NCI-H2196 (cell line): Measurements from ENCODE around the gene TNFRSF12A.
"Not testable (repeated sequence)": the region's sequence is repeated elsewhere in the genome, so short reads cannot be mapped to it uniquely, and the experiment has no call there.

ENCODE experiments used
- DNase-seq: peaks from one replicate; lab custom pipeline; 2025; ENCODE audit not compliant: unreplicated experiment; lab: John Stamatoyannopoulos, UW

TNFRSF12A gene

GRCh38 chr16:3060339-3061127 is 40.4 kb downstream of the TNFRSF12A start:
- no peak for DNase-seq

- no peak for DNase-seq
Observed at GRCh38 chr16:3062553-3062952, 42.4 kb downstream of the TNFRSF12A start.

- no peak for DNase-seq
Observed at GRCh38 chr16:3063625-3064386, 43.6 kb downstream of the TNFRSF12A start.

DNA sequence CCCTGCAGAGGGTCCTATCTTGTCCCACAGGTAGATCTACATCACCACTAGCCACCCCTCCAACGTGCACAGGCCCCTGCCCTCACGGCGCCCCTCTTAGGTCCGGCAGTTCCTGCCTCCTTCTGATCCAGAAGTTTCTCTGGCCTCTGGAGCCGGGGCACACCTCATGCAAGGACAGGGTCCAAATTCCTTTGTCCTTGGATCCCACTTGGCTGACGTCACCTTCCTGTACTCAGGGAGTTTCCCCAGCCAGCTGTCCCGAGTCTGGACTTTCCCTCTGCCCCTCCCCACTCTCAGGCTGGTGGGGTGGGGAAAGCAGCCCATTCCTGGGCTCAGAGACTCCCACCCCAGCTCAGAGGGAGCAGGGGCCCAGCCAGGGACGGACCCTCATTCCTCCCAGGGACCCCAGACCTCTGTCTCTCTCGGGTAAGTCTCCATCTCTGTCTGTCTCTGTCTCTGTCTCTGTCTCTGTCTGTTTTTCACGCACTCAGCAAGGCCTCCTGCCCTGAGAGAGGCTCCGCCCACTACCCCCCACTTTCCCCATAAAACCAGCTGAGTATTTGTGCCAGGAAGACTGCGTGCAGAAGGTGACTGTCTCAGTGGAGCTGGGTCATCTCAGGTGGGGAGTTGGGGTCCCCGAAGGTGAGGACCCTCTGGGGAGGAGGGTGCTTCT is 45.0 kb downstream of the TNFRSF12A start, which contains the start of gene IL32:
Gene IL32, plus strand, starts transcription at position 572 of the 673 bp plus-strand sequence. CDS start 172 bp downstream, outside the sequence.
- DNase-seq = no peak

DNA sequence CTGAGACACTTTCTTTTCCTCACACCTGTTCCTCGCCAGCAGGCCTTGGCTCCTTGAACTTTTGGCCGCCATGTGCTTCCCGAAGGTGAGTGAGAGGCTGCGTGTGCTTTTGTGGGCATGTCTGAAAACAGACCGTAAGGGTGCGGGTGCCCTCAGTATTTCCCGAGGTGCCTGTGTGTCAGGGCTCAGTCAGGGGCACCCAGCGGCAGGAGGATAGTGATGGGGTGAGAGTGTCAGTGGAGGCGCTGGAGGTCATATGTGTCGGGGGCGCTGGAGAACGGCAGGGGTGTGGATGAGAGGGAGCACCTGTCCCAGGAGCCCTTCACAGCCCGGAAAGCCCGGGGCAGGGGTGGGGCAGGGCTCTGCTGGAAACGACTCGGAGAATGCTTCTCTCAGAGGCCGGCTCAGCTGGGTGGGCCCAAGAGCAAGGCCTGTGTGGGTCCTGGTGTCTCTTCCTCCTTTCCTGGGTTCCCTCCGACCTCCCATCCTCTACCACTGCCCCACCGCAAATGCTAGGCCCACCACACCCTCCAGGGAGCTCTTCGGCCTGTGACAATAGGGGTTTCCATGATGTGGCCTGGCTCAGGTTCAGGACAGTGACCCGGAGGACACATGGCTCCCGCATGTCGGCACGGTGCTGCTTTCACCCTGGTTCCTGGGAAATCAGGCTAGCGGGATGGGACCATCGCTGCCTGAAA is 45.7 kb downstream of the TNFRSF12A start:
- DNase-seq = no peak

DNA sequence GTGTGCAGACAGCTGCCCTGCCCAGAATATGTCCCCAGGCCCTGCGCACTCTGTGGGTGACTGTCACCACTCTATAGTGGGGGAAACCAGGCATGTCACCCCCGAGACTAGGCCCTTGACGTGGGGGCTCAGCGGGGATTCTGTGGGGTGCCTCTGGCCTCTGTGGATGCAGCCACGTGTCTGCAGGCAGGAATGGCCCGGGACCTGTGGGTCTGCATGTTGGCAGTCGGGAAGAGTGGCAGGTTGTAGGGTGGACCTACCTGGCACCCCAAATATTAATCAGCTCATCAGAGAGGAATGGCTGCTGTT is 46.2 kb downstream of the TNFRSF12A start:
- no peak for DNase-seq

DNA sequence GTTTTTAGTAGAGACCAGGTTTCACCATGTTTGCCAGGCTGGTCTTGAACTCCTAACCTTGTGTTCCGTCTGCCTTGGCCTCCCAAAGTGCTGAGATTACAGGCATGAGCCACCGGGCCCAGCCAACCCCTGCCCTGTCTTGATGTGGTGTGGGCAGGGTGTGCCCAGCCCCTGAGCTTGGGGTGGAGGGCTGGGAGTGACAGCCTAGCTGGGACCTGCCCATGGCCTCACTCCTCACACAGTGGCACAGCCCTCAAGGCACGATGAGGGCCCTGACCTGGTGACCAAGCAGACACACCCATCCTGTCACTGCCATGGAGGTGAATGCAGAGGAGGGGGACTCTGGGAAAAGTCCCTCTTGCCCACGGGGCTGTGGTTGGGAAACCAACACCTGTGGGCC is 48.3 kb downstream of the TNFRSF12A start:
- DNase-seq = no peak

DNA sequence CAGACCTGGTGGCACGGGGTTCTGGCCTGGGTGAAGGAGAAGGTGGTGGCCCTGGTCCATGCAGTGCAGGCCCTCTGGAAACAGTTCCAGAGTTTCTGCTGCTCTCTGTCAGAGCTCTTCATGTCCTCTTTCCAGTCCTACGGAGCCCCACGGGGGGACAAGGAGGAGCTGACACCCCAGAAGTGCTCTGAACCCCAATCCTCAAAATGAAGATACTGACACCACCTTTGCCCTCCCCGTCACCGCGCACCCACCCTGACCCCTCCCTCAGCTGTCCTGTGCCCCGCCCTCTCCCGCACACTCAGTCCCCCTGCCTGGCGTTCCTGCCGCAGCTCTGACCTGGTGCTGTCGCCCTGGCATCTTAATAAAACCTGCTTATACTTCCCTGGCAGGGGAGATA is 49.0 kb downstream of the TNFRSF12A start:
- not testable (repeated sequence) for DNase-seq

- no peak for DNase-seq
Observed at GRCh38 chr16:3070608-3071111, 50.5 kb downstream of the TNFRSF12A start.

DNA sequence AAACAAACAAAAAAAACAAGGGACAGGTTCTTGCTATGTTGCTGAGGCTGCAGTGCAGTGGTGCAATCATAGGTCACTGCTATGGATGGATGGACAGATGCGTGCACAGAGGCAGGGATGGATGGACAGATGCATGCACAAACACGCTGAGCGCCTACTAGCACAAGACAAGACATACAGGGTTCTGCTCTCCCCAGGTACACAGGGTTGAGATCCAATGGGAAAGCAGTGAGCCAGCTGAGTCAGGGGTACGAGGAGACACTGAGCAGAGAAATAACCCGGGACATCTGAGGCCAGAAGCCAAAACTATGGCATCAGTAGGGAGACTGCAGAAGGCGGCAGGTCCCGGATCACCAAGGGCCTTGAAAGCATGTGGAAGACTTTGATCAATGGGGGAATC is 51.5 kb downstream of the TNFRSF12A start:
- no peak for DNase-seq
